OCI-LY1 (cell line): Measurements from ENCODE around the gene ASPDH.

Experiments
- H2AFZ ChIP-seq: fragments of 200-600 bp; sonication (generic), shearing (Covaris generic); 2 replicates; pipeline ENCODE4 v1.6.0; 2014; ENCODE audit warnings: antibody characterized with exemption, mild to moderate bottlenecking, low read length
- H3F3A ChIP-seq: fragments of 200-600 bp; sonication (generic), shearing (Covaris generic); 2 replicates; pipeline ENCODE4 v1.6.0; 2014; ENCODE audit warnings: mild to moderate bottlenecking, antibody characterized with exemption, low read length, moderate library complexity; ENCODE audit not compliant: insufficient read depth
- H3K27ac ChIP-seq: fragments of 200-600 bp; sonication (generic); 2 replicates; pipeline ENCODE4 v1.5.1; 2014; ENCODE audit warnings: low read length, mixed run types, mild to moderate bottlenecking, low read depth; ENCODE audit not compliant: poor library complexity, severe bottlenecking
- H3K27me3 ChIP-seq: fragments of 200-600 bp; sonication (generic); 2 replicates; pipeline ENCODE4 v1.6.0; 2014; ENCODE audit warnings: antibody characterized with exemption, mild to moderate bottlenecking, low read length, moderate library complexity; ENCODE audit not compliant: insufficient read depth
- H3K36me3 ChIP-seq: fragments of 200-600 bp; sonication (generic); 2 replicates; pipeline ENCODE4 v1.6.1; 2014; ENCODE audit warnings: mild to moderate bottlenecking, antibody characterized with exemption, low read length, moderate library complexity, mixed read lengths; ENCODE audit not compliant: insufficient read depth
- H3K4me1 ChIP-seq: fragments of 200-600 bp; sonication (generic); 2 replicates; pipeline ENCODE4 v1.5.1; 2014; ENCODE audit warnings: mild to moderate bottlenecking, low read length, moderate library complexity; ENCODE audit not compliant: insufficient read depth, severe bottlenecking
- H3K4me2 ChIP-seq: fragments of 200-600 bp; sonication (generic), shearing (Covaris generic); 2 replicates; pipeline ENCODE4 v1.6.1; 2014; ENCODE audit warnings: low read length
- H3K4me3 ChIP-seq: fragments of 200-600 bp; sonication (generic); 2 replicates; pipeline ENCODE4 v1.5.1; 2014; ENCODE audit warnings: low read length, low read depth, mild to moderate bottlenecking, mixed read lengths; ENCODE audit not compliant: poor library complexity, severe bottlenecking
- H3K79me2 ChIP-seq: fragments of 200-600 bp; shearing (Covaris generic); 2 replicates; pipeline ENCODE4 v1.6.1; 2016; ENCODE audit warnings: mixed run types, low read length, mixed read lengths; ENCODE audit not compliant: insufficient read depth
- H3K9ac ChIP-seq: fragments of 200-600 bp; sonication (generic), shearing (Covaris generic); 2 replicates; pipeline ENCODE4 v1.6.1; 2014; ENCODE audit warnings: mild to moderate bottlenecking, low read length, mixed read lengths
- H3K9me2 ChIP-seq: fragments of 200-600 bp; sonication (generic), shearing (Covaris generic); 2 replicates; pipeline ENCODE4 v1.6.1; 2014; ENCODE audit warnings: low read depth, mild to moderate bottlenecking, low read length, mixed read lengths
- H3K9me3 ChIP-seq: fragments of 200-600 bp; shearing (Covaris generic); 2 replicates; pipeline ENCODE4 v1.6.1; 2014; ENCODE audit warnings: low read length, mixed read lengths
- H4K20me1 ChIP-seq: fragments of 200-600 bp; sonication (generic), shearing (Covaris generic); 2 replicates; pipeline ENCODE4 v1.6.0; 2016; ENCODE audit warnings: mild to moderate bottlenecking, low read length; ENCODE audit not compliant: insufficient read depth
- CTCF ChIP-seq: fragments of 200-600 bp; sonication (generic), shearing (Covaris generic); IDR thresholded peaks from 2 replicates; pipeline ENCODE4 v1.5.1; 2017; ENCODE audit warnings: mild to moderate bottlenecking, antibody characterized with exemption, low read length, moderate library complexity, mixed read lengths
- EZH2 ChIP-seq: fragments of 200-600 bp; sonication (generic), shearing (Covaris generic); IDR thresholded peaks from 2 replicates; pipeline ENCODE4 v1.8.0; 2017; ENCODE audit warnings: borderline replicate concordance, mixed run types, mild to moderate bottlenecking, antibody characterized with exemption, low read length, moderate library complexity, mixed read lengths

The ASPDH gene

DNA sequence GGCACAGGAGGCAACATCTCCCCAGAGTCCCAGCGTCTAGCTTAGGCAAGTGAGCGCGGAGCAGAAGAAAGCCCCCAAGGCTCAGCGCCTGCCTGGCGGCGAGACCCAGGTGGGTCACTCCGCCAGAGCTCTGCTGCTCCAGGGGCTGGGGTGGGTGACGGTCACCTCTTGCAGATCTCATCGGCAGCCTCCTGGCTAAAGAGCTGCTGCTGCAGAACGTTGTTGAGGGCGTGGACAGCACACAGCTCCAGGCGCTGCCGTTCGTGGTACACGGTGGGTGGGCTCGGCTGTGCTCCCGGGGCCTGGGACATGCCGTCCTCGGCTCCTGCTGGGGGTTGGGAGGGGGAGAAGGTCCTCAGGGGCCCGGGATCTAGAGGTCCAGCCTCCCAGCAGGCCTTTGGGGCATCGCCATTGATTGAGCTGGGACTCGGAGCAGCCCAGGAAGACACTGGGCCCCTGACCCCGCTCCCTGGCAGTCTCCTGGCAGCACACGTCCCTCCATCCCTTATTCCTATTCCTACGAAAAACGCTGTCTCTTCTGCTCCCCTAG is 3.5 kb downstream of the ASPDH start:
- Histone ChIP-seq H2AFZ (no peak overlapping the region), H3K4me2 (peak overlapping the region; percentile 80), H3F3A (no peaks in the 10 kb centered on the region), H3K9ac (no peak overlapping the region; the same call in 1 of the 2 replicates), H3K36me3 (no peaks in the 10 kb centered on the region), H3K79me2 (no peaks in the 10 kb centered on the region), H3K4me1 (peaks cover 14% of the 10 kb centered on the region), H3K9me2 (no peaks in the 10 kb centered on the region), H3K4me3 (peak overlapping the region; percentile 67), H3K9me3 (no peaks in the 10 kb centered on the region), H3K27ac (no peak overlapping the region), H3K27me3 (no peaks in the 10 kb centered on the region), H4K20me1 (no peaks in the 10 kb centered on the region)
- TF ChIP-seq EZH2 (no peak), CTCF (no peak)

- Histone ChIP-seq H3K36me3 (no peaks in the 10 kb centered on the region), H3K4me2 (no peak overlapping the region), H3K4me1 (peaks cover 14% of the 10 kb centered on the region), H3K27me3 (no peaks in the 10 kb centered on the region), H4K20me1 (no peaks in the 10 kb centered on the region), H3K4me3 (no peak overlapping the region), H3K27ac (no peak overlapping the region), H3K9ac (no peak overlapping the region), H3K9me2 (no peaks in the 10 kb centered on the region), H3K79me2 (no peaks in the 10 kb centered on the region), H2AFZ (no peak overlapping the region), H3F3A (no peaks in the 10 kb centered on the region), H3K9me3 (no peaks in the 10 kb centered on the region)
- TF ChIP-seq EZH2 (no peak), CTCF (no peak)
These were observed 4.3 kb downstream of the ASPDH start for GRCh38 chr19:50509366-50509765.

GRCh38 chr19:50508843-50509190 is 4.9 kb downstream of the ASPDH start:
- Histone ChIP-seq H3K9me3 (no peaks in the 10 kb centered on the region), H3K79me2 (no peaks in the 10 kb centered on the region), H3K9ac (no peak overlapping the region), H2AFZ (no peak overlapping the region), H3K27me3 (no peaks in the 10 kb centered on the region), H3K4me3 (no peak overlapping the region), H3K9me2 (no peaks in the 10 kb centered on the region), H3K4me1 (peaks cover 14% of the 10 kb centered on the region), H3K4me2 (no peak overlapping the region), H3K27ac (no peak overlapping the region), H3K36me3 (no peaks in the 10 kb centered on the region), H3F3A (no peaks in the 10 kb centered on the region), H4K20me1 (no peaks in the 10 kb centered on the region)
- TF ChIP-seq EZH2 = no peak
- TF ChIP-seq CTCF = no peak
